MM.1S (cell line): Measurements from ENCODE around the gene VRTN.

Source experiments
- DNase-seq: peaks from one replicate; pipeline ENCODE4 v3.0.0-alpha.2; 2015
- H2AFZ ChIP-seq: fragments of 300-600 bp; sonication (generic); 2 replicates; pipeline ENCODE4 v1.6.0; 2016; ENCODE audit warnings: antibody characterized with exemption, low read length
- H3F3A ChIP-seq: fragments of 300-600 bp; sonication (generic); 2 replicates; pipeline ENCODE4 v1.6.1; 2016; ENCODE audit warnings: mild to moderate bottlenecking, antibody characterized with exemption, low read length, moderate library complexity, mixed read lengths; ENCODE audit not compliant: insufficient read depth
- H3K27ac ChIP-seq: fragments of 300-600 bp; sonication (generic); 2 replicates; pipeline ENCODE4 v1.5.1; 2016; ENCODE audit warnings: mild to moderate bottlenecking, low read length
- H3K27me3 ChIP-seq: fragments of 300-600 bp; sonication (generic); replicated peaks from 2 replicates; pipeline ENCODE4 v1.6.0; 2016; ENCODE audit warnings: low read length; ENCODE audit not compliant: insufficient read depth
- H3K36me3 ChIP-seq: fragments of 300-600 bp; sonication (generic); replicated peaks from 2 replicates; pipeline ENCODE4 v1.6.1; 2016; ENCODE audit warnings: mild to moderate bottlenecking, low read length, mixed read lengths; ENCODE audit not compliant: insufficient read depth
- H3K4me1 ChIP-seq: fragments of 300-600 bp; sonication (generic); 2 replicates; pipeline ENCODE4 v1.6.1; 2016; ENCODE audit warnings: low read length, mixed read lengths
- H3K4me2 ChIP-seq: fragments of 300-600 bp; sonication (generic); 2 replicates; pipeline ENCODE4 v1.6.0; 2016; ENCODE audit warnings: low read depth, low read length
- H3K4me3 ChIP-seq: fragments of 300-600 bp; sonication (generic); 2 replicates; pipeline ENCODE4 v1.5.1; 2016; ENCODE audit warnings: low read length, mixed read lengths
- H3K79me2 ChIP-seq: fragments of 300-600 bp; sonication (generic); 2 replicates; pipeline ENCODE4 v1.6.1; 2016; ENCODE audit warnings: mixed run types, low read length, mixed read lengths
- H3K9ac ChIP-seq: fragments of 300-600 bp; sonication (generic); 2 replicates; pipeline ENCODE4 v1.6.1; 2016; ENCODE audit warnings: low read length, mixed read lengths
- H3K9me2 ChIP-seq: fragments of 300-600 bp; sonication (generic); replicated peaks from 2 replicates; pipeline ENCODE4 v1.6.1; 2016; ENCODE audit warnings: mild to moderate bottlenecking, low read length, mixed read lengths; ENCODE audit not compliant: insufficient read depth
- H3K9me3 ChIP-seq: fragments of 300-600 bp; sonication (generic); replicated peaks from 2 replicates; pipeline ENCODE4 v1.6.1; 2016; ENCODE audit warnings: mild to moderate bottlenecking, low read length, mixed read lengths; ENCODE audit not compliant: insufficient read depth
- H4K20me1 ChIP-seq: fragments of 300-600 bp; sonication (generic); 2 replicates; pipeline ENCODE4 v1.6.1; 2016; ENCODE audit warnings: mild to moderate bottlenecking, low read length, moderate library complexity, mixed read lengths; ENCODE audit not compliant: insufficient read depth
- EZH2 ChIP-seq: fragments of 300-600 bp; sonication (generic); optimal IDR thresholded peaks from 2 replicates; pipeline ENCODE3; 2017; ENCODE audit warnings: low read depth, mild to moderate bottlenecking, antibody characterized with exemption, low read length, mixed read lengths
- EZH2phosphoT487 ChIP-seq: fragments of 300-600 bp; sonication (generic); IDR thresholded peaks from 2 replicates; pipeline ENCODE4 v1.6.1; 2018; ENCODE audit warnings: antibody characterized with exemption, low read length
- TF ChIP-seq, protein P1 (sequence below): fragments of 300-600 bp; sonication (generic); IDR thresholded peaks from 2 replicates; pipeline ENCODE4 v1.5.1; 2016; ENCODE audit warnings: antibody characterized with exemption, low read length, mixed read lengths

VRTN gene

DNA sequence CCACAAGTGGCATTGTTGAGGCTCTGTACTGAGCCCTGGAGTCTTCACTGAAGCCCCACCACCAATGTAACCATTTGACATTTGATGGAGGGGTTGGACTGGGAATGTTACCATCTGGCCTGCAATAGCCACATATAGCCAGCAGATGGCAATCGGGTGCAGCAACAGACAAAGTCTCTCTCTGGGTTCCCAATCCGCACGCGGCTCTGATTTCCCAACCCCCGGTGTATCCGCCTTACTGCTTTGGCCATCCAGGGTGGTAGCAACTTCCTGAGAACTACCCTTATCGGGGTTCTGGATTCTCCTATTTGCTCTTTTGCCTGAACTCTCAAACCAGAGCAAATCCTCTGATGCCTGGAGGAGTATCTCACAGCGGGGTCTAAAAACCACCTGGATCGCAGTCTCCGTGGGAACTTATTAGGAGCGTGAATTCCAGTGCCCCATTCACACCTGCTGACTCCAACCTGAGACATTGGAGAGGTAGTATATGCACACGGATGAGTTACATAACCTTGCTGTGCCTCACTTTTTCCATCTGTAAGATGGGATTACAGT, 14.2 kb downstream of the VRTN start:
- DNase-seq = peak; percentile 27
- TF ChIP-seq, protein P1, sequence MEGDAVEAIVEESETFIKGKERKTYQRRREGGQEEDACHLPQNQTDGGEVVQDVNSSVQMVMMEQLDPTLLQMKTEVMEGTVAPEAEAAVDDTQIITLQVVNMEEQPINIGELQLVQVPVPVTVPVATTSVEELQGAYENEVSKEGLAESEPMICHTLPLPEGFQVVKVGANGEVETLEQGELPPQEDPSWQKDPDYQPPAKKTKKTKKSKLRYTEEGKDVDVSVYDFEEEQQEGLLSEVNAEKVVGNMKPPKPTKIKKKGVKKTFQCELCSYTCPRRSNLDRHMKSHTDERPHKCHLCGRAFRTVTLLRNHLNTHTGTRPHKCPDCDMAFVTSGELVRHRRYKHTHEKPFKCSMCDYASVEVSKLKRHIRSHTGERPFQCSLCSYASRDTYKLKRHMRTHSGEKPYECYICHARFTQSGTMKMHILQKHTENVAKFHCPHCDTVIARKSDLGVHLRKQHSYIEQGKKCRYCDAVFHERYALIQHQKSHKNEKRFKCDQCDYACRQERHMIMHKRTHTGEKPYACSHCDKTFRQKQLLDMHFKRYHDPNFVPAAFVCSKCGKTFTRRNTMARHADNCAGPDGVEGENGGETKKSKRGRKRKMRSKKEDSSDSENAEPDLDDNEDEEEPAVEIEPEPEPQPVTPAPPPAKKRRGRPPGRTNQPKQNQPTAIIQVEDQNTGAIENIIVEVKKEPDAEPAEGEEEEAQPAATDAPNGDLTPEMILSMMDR = peak; percentile 69
- TF ChIP-seq EZH2phosphoT487 (no peak), EZH2 (no peak)

GRCh38 chr14:74364271-74364880, 16.1 kb downstream of the VRTN start:
- H3F3A ChIP-seq = no peaks in the 10 kb centered on the region
- TF ChIP-seq, protein P1 = no peak
- no peak for TF ChIP-seq EZH2
- TF ChIP-seq EZH2phosphoT487 = no peak
- no peak overlapping the region for H3K4me2 ChIP-seq
- no peaks in the 10 kb centered on the region for H3K4me1 ChIP-seq
- H3K27me3 ChIP-seq = no peaks in the 10 kb centered on the region
- H3K79me2 ChIP-seq = no peaks in the 10 kb centered on the region
- no peaks in the 10 kb centered on the region for H3K36me3 ChIP-seq
- no peak for DNase-seq
- no peak overlapping the region for H3K27ac ChIP-seq
- H3K9me3 ChIP-seq = no peaks in the 10 kb centered on the region
- H3K9ac ChIP-seq = no peak overlapping the region
- no peaks in the 10 kb centered on the region for H4K20me1 ChIP-seq
- H3K4me3 ChIP-seq = no peak overlapping the region
- H3K9me2 ChIP-seq = no peaks in the 10 kb centered on the region
- H2AFZ ChIP-seq = no peak overlapping the region

More for the DNA sequence above, 14.2 kb downstream of the VRTN start:
- H3K4me3 ChIP-seq = no peak overlapping the region
- no peaks in the 10 kb centered on the region for H3K9me3 ChIP-seq
- no peaks in the 10 kb centered on the region for H3K36me3 ChIP-seq
- no peaks in the 10 kb centered on the region for H3K27me3 ChIP-seq
- no peak overlapping the region for H3K9ac ChIP-seq
- no peaks in the 10 kb centered on the region for H4K20me1 ChIP-seq
- no peaks in the 10 kb centered on the region for H3K4me1 ChIP-seq
- H3K27ac ChIP-seq = no peak overlapping the region
- H3K79me2 ChIP-seq = no peaks in the 10 kb centered on the region
- H3F3A ChIP-seq = no peaks in the 10 kb centered on the region
- no peak overlapping the region for H3K4me2 ChIP-seq
- no peaks in the 10 kb centered on the region for H3K9me2 ChIP-seq
- H2AFZ ChIP-seq = no peak overlapping the region

DNA sequence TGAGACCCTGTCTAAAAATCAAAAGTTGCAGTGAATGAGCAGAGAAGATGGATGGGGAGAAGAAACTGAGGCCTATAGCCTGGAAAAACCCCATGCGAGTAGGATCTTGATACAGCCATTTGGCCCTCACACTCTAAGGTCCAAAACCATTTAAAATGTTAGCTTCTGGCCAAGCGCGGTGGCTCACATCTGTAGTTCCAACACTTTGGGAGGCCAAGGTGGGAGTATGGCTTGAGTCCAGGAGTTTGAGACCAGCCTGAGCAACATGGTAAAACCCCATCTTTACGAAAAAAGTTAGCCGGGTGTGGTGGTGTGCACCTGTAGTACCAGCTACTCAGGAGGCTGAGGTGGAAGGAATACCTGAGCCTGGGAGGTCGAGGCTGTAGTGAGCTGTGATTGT, 19.8 kb downstream of the VRTN start:
- H3F3A ChIP-seq = no peaks in the 10 kb centered on the region
- no peak overlapping the region for H3K9ac ChIP-seq
- H4K20me1 ChIP-seq = no peaks in the 10 kb centered on the region
- no peak overlapping the region for H2AFZ ChIP-seq
- H3K27me3 ChIP-seq = no peaks in the 10 kb centered on the region
- no peaks in the 10 kb centered on the region for H3K79me2 ChIP-seq
- no peak overlapping the region for H3K27ac ChIP-seq
- no peaks in the 10 kb centered on the region for H3K9me3 ChIP-seq
- H3K4me2 ChIP-seq = no peak overlapping the region
- H3K9me2 ChIP-seq = no peaks in the 10 kb centered on the region
- H3K4me3 ChIP-seq = no peak overlapping the region
- H3K4me1 ChIP-seq = no peaks in the 10 kb centered on the region
- TF ChIP-seq, protein P1 = no peak
- no peak for TF ChIP-seq EZH2
- no peak for TF ChIP-seq EZH2phosphoT487
- H3K36me3 ChIP-seq = no peaks in the 10 kb centered on the region
- no peak for DNase-seq
